BJ (cell line): ENCODE results near the gene CCDC191. TPM values are rescaled to one million over a fixed set of nuclear protein-coding genes. Genes with fewer than 3 reads are reported as not detected.

Experiments used
- CTCF ChIA-PET: fragments of 350-600 bp; formaldehyde crosslinking; extraction: SDS; loops from one replicate; lab custom pipeline; 2021; ENCODE audit warnings: antibody characterized with exemption, inconsistent platforms; lab: Yijun Ruan, JAX
- POLR2A ChIA-PET: fragments of 300-600 bp; sonication (Branson Sonifier 250); formaldehyde crosslinking; extraction: SDS; loops from one replicate; lab custom pipeline; 2021; ENCODE audit warnings: antibody characterized with exemption; lab: Charles Lee
- DNase-seq: peaks from one replicate; pipeline ENCODE4 v3.0.0-alpha.2; 2011; ENCODE audit warnings: low read depth
- H3K27me3 ChIP-seq: 2 replicates; pipeline ENCODE4 v1.6.0; 2011; ENCODE audit warnings: low read length; ENCODE audit not compliant: control insufficient read depth, insufficient read depth
- H3K36me3 ChIP-seq: 2 replicates; pipeline ENCODE4 v1.5.1; 2011; ENCODE audit warnings: low read length; ENCODE audit not compliant: control insufficient read depth, insufficient read depth
- H3K4me3 ChIP-seq: 2 replicates; pipeline ENCODE4 v1.5.1; 2011; ENCODE audit warnings: low read depth, mild to moderate bottlenecking, control low read depth, low read length
- CTCF ChIP-seq: IDR thresholded peaks from 2 replicates; pipeline ENCODE4 v1.5.1; 2011; ENCODE audit warnings: low read depth, mild to moderate bottlenecking, control low read depth, inconsistent platforms, low read length, moderate library complexity; ENCODE audit not compliant: insufficient read depth
- polyA plus RNA-seq: library from polyadenylated mRNA; depleted of rRNA; stranded (reverse); fragments of >200 nt; gene quantifications from 2 replicates; pipeline ENCODE4 v1.2.3, GENCODE V29; 2011

CCDC191 gene
- polyA plus RNA-seq, 1 experiment, result 1.3 TPM

DNA sequence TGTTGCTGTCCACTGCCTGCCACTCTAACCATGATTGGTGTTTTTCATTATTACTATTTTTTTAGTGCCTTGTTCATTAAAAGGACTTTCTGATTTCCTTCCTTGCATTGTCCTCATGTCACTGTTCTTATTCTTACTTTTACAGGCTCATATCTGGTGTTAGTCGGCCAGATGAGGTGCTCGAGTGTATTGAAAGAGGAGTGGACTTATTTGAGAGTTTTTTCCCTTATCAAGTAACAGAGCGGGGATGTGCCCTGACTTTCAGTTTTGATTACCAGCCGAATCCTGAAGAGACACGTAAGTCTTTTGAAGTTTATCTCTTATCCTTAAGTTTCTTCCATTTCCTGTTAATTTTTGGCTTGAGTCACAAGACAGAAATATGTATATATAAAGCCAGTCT lies 23.4 kb upstream of the CCDC191 start:
- ChIA-PET CTCF (interaction anchor here (1.1 kb wide), 1 partner anchor 13 kb away, joined by 3 read pairs; no protein-coding TSS in a partner anchor), POLR2A (no interaction called here)
- DNase-seq, result no peak
- H3K36me3 ChIP-seq, result peaks cover 3% of the 10 kb centered on the region
- no peak overlapping the region for H3K4me3 ChIP-seq
- TF ChIP-seq CTCF, result no peak
- no peaks in the 10 kb centered on the region for H3K27me3 ChIP-seq

DNA sequence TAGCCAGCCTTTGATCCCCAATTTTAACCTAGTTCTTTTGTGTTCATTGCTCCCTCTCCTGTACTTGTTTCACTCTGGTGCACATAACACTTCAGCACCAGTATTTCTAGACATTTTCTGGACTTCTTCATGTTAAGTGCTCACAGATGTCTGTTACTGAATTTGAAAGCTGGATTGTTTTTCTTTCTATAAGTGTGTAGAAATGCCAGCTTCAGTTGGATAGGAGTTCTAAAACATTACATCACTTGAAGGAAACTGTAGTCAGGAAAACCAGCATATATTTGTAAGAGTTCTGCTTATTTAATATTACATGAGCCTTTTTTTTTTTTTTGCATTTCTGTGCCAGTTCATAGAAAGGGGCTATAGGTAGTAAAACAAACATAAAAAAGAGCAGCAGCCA lies 21.8 kb upstream of the CCDC191 start:
- CTCF ChIA-PET, result no interaction called here

GRCh38 chr3:114076711-114077110 lies 20.4 kb upstream of the CCDC191 start:
- DNase-seq, result no peak
- ChIA-PET POLR2A (no interaction called here), CTCF (no interaction called here)
- no peak for TF ChIP-seq CTCF
- Histone ChIP-seq H3K4me3 (no peak overlapping the region), H3K27me3 (no peaks in the 10 kb centered on the region), H3K36me3 (peaks cover 3% of the 10 kb centered on the region)

More for the DNA sequence above, 21.8 kb upstream of the CCDC191 start:
- no peak for TF ChIP-seq CTCF
- H3K36me3 ChIP-seq, result peaks cover 3% of the 10 kb centered on the region
- no peaks in the 10 kb centered on the region for H3K27me3 ChIP-seq
- H3K4me3 ChIP-seq, result no peak overlapping the region
- POLR2A ChIA-PET, result interaction anchor here (0.7 kb wide), 1 partner anchor 1687 kb away, joined by 9 read pairs; no protein-coding TSS in a partner anchor
- peak; percentile 9 for DNase-seq

DNA sequence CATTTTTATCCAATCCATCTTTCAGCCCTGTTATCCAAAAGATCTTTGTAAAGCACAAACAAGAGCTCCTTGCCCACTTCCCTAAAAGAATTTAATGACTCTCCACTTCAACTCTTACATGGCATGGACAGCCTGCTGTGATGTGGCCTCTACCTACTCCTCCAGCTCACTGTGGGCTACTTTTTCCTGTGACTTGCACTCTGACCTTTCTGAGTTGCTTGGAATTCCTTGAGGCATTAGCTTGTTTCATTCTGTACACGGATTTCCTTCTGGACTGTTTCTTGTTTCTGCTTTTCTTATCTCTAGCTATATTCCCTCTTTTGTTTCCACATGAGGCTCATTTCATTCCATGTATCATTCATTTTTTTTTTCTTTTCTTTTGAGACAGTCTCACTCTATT lies 15.5 kb upstream of the CCDC191 start:
- Histone ChIP-seq H3K27me3 (no peaks in the 10 kb centered on the region), H3K4me3 (no peak overlapping the region), H3K36me3 (peaks cover 5% of the 10 kb centered on the region; the same call in 1 of the 2 replicates)
- ChIA-PET POLR2A (no interaction called here), CTCF (interaction anchor here (0.6 kb wide), 1 partner anchor 298 kb away, joined by 3 read pairs; no protein-coding TSS in a partner anchor)
- DNase-seq, result no peak
- no peak for TF ChIP-seq CTCF

GRCh38 chr3:114068336-114068735 lies 12.0 kb upstream of the CCDC191 start:
- ChIA-PET POLR2A (no interaction called here), CTCF (no interaction called here)
- TF ChIP-seq CTCF, result no peak
- Histone ChIP-seq H3K27me3 (no peaks in the 10 kb centered on the region), H3K4me3 (no peak overlapping the region), H3K36me3 (0 out of 2 replicates have a peak, but pooled peaks cover 3% of the 10 kb centered on the region)
- no peak for DNase-seq
